ENCODE measurements around the gene ZBTB7C. TPM values are rescaled to one million over a fixed set of nuclear protein-coding genes. Genes with fewer than 3 reads are reported as not detected.

ZBTB7C gene
- total and polyA plus RNA-seq, 10 of the 15 experiments (the other 5 are each of a cell fraction or from before 2014, with no cell fraction given) = under 0.01 to 0.08 (median 0.01) TPM; not detected in 7

GRCh38 chr18:48007381-48007780 is 401.8 kb downstream of the ZBTB7C start:
- no peaks in the 10 kb centered on the region for H3K36me3 ChIP-seq (ENCODE audit: control insufficient read depth in 2 of 2, insufficient read depth in 2 of 2, low read length in 1 of 2)
- 89% methylated on average over 10 of the region's 10 CpGs for WGBS (ENCODE audit: insufficient coverage, insufficient replicate concordance, low lambda C conversion rate, missing lambda C conversion rate)
- POLR2A ChIA-PET = no interaction called here
- no peak overlapping the region for H3K27ac ChIP-seq (ENCODE audit: control insufficient read depth, insufficient read depth)
- DNase-seq (ENCODE audit: low read depth, low spot score) (no peak), ATAC-seq (no peak), FAIRE-seq (no peak)
- SMC1A ChIA-PET (ENCODE audit: uncharacterized antibody, unreplicated experiment) = interaction anchor here (1.2 kb wide), 1 partner anchor 10 kb away, joined by 3 read pairs; no protein-coding TSS in a partner anchor
- H3K27me3 ChIP-seq (replicated peaks in 1 of 2; ENCODE audit: control insufficient read depth in 2 of 2, insufficient read depth in 2 of 2, low read length in 1 of 2) = peaks cover 4 to 9% of the 10 kb centered on the region in 2 experiments; a peak in 3 of 4 replicates
- RAD21 ChIA-PET (ENCODE audit: unreplicated experiment) = no interaction called here
- no peak overlapping the region for H3K9ac ChIP-seq (ENCODE audit: control insufficient read depth, insufficient read depth, low read length)
- H3K9me3 ChIP-seq (replicated peaks; ENCODE audit: control insufficient read depth, insufficient read depth, low read length) = no peaks in the 10 kb centered on the region; the same call in 2 of the 3 replicates
- no peaks in the 10 kb centered on the region for H3K4me1 ChIP-seq (ENCODE audit: control insufficient read depth, insufficient read depth, low read length)
- BruUV-seq (replicated peaks) = no TSS peak
- intact Hi-C loops (cut with micrococcal nuclease; ENCODE audit: unreplicated experiment) (no loop called here), in situ Hi-C loops (cut with MboI) (no loop called here)
- H2AFZ ChIP-seq (ENCODE audit: control insufficient read depth, low read depth, low read length) = no peak overlapping the region
- CTCF ChIA-PET = interaction anchor here (0.6 kb wide), 1 partner anchor 19 kb away, joined by 3 read pairs; no protein-coding TSS in a partner anchor
- TF ChIP-seq BCLAF1 (IDR thresholded peaks at IDR 0.05) = no peak
- TF ChIP-seq FOXM1 (IDR thresholded peaks at IDR 0.05; ENCODE audit: low read depth, low read length) = no peak
- no peak for TF ChIP-seq RAD51 (IDR thresholded peaks at IDR 0.05)
- TF ChIP-seq, protein P1, sequence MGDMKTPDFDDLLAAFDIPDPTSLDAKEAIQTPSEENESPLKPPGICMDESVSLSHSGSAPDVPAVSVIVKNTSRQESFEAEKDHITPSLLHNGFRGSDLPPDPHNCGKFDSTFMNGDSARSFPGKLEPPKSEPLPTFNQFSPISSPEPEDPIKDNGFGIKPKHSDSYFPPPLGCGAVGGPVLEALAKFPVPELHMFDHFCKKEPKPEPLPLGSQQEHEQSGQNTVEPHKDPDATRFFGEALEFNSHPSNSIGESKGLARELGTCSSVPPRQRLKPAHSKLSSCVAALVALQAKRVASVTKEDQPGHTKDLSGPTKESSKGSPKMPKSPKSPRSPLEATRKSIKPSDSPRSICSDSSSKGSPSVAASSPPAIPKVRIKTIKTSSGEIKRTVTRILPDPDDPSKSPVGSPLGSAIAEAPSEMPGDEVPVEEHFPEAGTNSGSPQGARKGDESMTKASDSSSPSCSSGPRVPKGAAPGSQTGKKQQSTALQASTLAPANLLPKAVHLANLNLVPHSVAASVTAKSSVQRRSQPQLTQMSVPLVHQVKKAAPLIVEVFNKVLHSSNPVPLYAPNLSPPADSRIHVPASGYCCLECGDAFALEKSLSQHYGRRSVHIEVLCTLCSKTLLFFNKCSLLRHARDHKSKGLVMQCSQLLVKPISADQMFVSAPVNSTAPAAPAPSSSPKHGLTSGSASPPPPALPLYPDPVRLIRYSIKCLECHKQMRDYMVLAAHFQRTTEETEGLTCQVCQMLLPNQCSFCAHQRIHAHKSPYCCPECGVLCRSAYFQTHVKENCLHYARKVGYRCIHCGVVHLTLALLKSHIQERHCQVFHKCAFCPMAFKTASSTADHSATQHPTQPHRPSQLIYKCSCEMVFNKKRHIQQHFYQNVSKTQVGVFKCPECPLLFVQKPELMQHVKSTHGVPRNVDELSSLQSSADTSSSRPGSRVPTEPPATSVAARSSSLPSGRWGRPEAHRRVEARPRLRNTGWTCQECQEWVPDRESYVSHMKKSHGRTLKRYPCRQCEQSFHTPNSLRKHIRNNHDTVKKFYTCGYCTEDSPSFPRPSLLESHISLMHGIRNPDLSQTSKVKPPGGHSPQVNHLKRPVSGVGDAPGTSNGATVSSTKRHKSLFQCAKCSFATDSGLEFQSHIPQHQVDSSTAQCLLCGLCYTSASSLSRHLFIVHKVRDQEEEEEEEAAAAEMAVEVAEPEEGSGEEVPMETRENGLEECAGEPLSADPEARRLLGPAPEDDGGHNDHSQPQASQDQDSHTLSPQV (IDR thresholded peaks at IDR 0.05) = no peak
- no peak for TF ChIP-seq CBX5 (IDR thresholded peaks at IDR 0.05; ENCODE audit: low read depth)
- TF ChIP-seq ATF3 (IDR thresholded peaks at IDR 0.05; ENCODE audit: borderline replicate concordance, extremely low read depth, low read depth, low read length) = no peak
- TF ChIP-seq IRF5 (IDR thresholded peaks at IDR 0.05; ENCODE audit: borderline replicate concordance) = no peak
- no peak for TF ChIP-seq FOXK2 (IDR thresholded peaks at IDR 0.05)
- TF ChIP-seq STAT3 (IDR thresholded peaks at IDR 0.05; ENCODE audit: low read depth, low read length) = no peak
- TF ChIP-seq MYC (IDR thresholded peaks at IDR 0.05; ENCODE audit: insufficient read depth, insufficient read length, insufficient replicate concordance, low read length, severe bottlenecking) = no peak
- no peak for TF ChIP-seq ZNF622 (IDR thresholded peaks at IDR 0.05)
- H3K4me2 ChIP-seq (ENCODE audit: control insufficient read depth, insufficient read depth) = no peak overlapping the region
- H4K20me1 ChIP-seq (ENCODE audit: control insufficient read depth, insufficient read depth) = no peaks in the 10 kb centered on the region
- H3K4me3 ChIP-seq = no peak overlapping the region
- H3K79me2 ChIP-seq (ENCODE audit: control insufficient read depth, insufficient read depth, low read length) = no peaks in the 10 kb centered on the region

All from GM12878 (cell line).